GM12801 (cell line): ENCODE results near the gene TCEAL3.

ENCODE experiments used
- CTCF ChIP-seq: IDR thresholded peaks from one replicate; pipeline ENCODE4 v1.5.1; 2011; ENCODE audit warnings: control low read depth; ENCODE audit not compliant: insufficient read length; ENCODE audit errors: extremely low read depth

The TCEAL3 gene

GRCh38 chrX:103607364-103608305 is at the start of gene TCEAL3:
Gene TCEAL3 (plus strand): TSS chrX:103607963. CDS start chrX:103609065, 1,102 bp downstream.
- TF ChIP-seq CTCF: no peak

- no peak for TF ChIP-seq CTCF
These were observed 47.5 kb upstream of the TCEAL3 start for GRCh38 chrX:103560256-103560655.

- no peak for TF ChIP-seq CTCF
These were observed 45.0 kb upstream of the TCEAL3 start for GRCh38 chrX:103562801-103563200.

GRCh38 chrX:103565197-103565596 is 42.6 kb upstream of the TCEAL3 start:
- TF ChIP-seq CTCF: no peak

- TF ChIP-seq CTCF: no peak
These were observed 42.0 kb upstream of the TCEAL3 start for GRCh38 chrX:103565752-103566151.

GRCh38 chrX:103571121-103571520 is 36.6 kb upstream of the TCEAL3 start:
- no peak for TF ChIP-seq CTCF

GRCh38 chrX:103571726-103572125 is 36.0 kb upstream of the TCEAL3 start:
- no peak for TF ChIP-seq CTCF
